ENCODE measurements around the gene THEMIS2. TPM values are rescaled to one million over a fixed set of nuclear protein-coding genes. Genes with fewer than 3 reads are reported as not detected.

The THEMIS2 gene
- total RNA-seq, 1 experiment from 2014 or later = 17.2 TPM

GRCh38 chr1:27855085-27855484 is 17.3 kb upstream of the THEMIS2 start:
- H3K79me1 ChIP-seq (ENCODE audit: insufficient read depth, low read depth, low read length, poor library complexity, severe bottlenecking) = no peaks in the 10 kb centered on the region
- H2AFZ ChIP-seq (ENCODE audit: low read length) = no peak overlapping the region
- Mint-ChIP-seq H3K4me3 (no peak overlapping the region), H3K27ac (no peak overlapping the region), H3K27me3 (ENCODE audit: low read depth) (no peaks in the 10 kb centered on the region; the same call in 1 of the 2 replicates), H3K9me3 (peaks cover 6 to 11% of the 10 kb centered on the region in 2 experiments; a peak in 4 of 5 replicates), H3K4me1 (peaks cover 10 to 13% of the 10 kb centered on the region in 2 experiments; a peak in 2 of 4 replicates), H3K36me3 (ENCODE audit: insufficient read depth in 1 of 3, low read depth in 3 of 3) (peaks cover 19 to 23% (median 20%) of the 10 kb centered on the region in 3 experiments)
- H2BK5ac ChIP-seq (ENCODE audit: insufficient read length, low read length) = no peak overlapping the region
- no peak for TF ChIP-seq CTCF (conservative IDR thresholded peaks at IDR 0.05)
- no peak overlapping the region for H3K56ac ChIP-seq (ENCODE audit: insufficient read length, low read depth, low read length)
- peaks cover 8% of the 10 kb centered on the region for H3K9me3 ChIP-seq (ENCODE audit: control insufficient read depth, low read depth, low read length)
- DNase-seq = no peak
- no peak overlapping the region for H4K8ac ChIP-seq (replicated peaks; ENCODE audit: insufficient read length, low read depth, low read length)
- no peak overlapping the region for H3K23ac ChIP-seq (ENCODE audit: insufficient read length, low read depth, low read length)
- H2BK12ac ChIP-seq (ENCODE audit: insufficient read length, low read depth, low read length) = no peak overlapping the region
- no peak overlapping the region for H2AK5ac ChIP-seq (ENCODE audit: insufficient read length, low read length)
- H4K91ac ChIP-seq (ENCODE audit: insufficient read length, low read depth, low read length) = no peak overlapping the region
- no peak overlapping the region for H3K4me2 ChIP-seq (ENCODE audit: insufficient read depth, insufficient read length, low read length)
- no peaks in the 10 kb centered on the region for H3K23me2 ChIP-seq (ENCODE audit: insufficient read length, low read depth, low read length, poor library complexity, severe bottlenecking)
- no CpG with 5 or more reads among the region's 6 CpGs for WGBS (ENCODE audit: extremely low coverage, insufficient read length, low lambda C conversion rate)
- H4K5ac ChIP-seq (ENCODE audit: insufficient read length, low read depth, low read length) = no peak overlapping the region
- no peak overlapping the region for H3K9ac ChIP-seq (ENCODE audit: extremely low read depth, insufficient read length, low read length)
- H3K27me3 ChIP-seq (ENCODE audit: insufficient read depth, low read length) = no peaks in the 10 kb centered on the region
- H2BK20ac ChIP-seq (ENCODE audit: low read depth, low read length, poor library complexity, severe bottlenecking) = no peak overlapping the region
- H3T11ph ChIP-seq (ENCODE audit: low read length) = no peak overlapping the region
- H2BK120ac ChIP-seq (ENCODE audit: low read depth, low read length, poor library complexity, severe bottlenecking) = no peak overlapping the region
- no peaks in the 10 kb centered on the region for H4K20me1 ChIP-seq (ENCODE audit: control insufficient read depth, insufficient read depth, insufficient read length)
- H3K4ac ChIP-seq (ENCODE audit: low read depth, low read length) = no peak overlapping the region
- H3K4me1 ChIP-seq (ENCODE audit: insufficient read depth, low read length) = no peaks in the 10 kb centered on the region
- no peak overlapping the region for H2BK15ac ChIP-seq (ENCODE audit: low read depth, low read length)
- no peaks in the 10 kb centered on the region for H3K79me2 ChIP-seq (ENCODE audit: insufficient read depth, low read length)
- no peak overlapping the region for H3K27ac ChIP-seq (ENCODE audit: insufficient read length, low read depth, low read length)
- H3K18ac ChIP-seq (ENCODE audit: insufficient read length, low read depth, low read length) = no peak overlapping the region
- no peak overlapping the region for H3K14ac ChIP-seq (ENCODE audit: insufficient read depth, low read length)

Measured in H9 (cell line).